Mesodermal cell (in vitro differentiated cells): ENCODE measurements around the gene UGDH.
"Not testable (repeated sequence)": the region's sequence is repeated elsewhere in the genome, so short reads cannot be mapped to it uniquely, and the experiment has no call there.

ENCODE experiments used
- H3K27ac ChIP-seq: 2 replicates; pipeline ENCODE4 v1.7.0; 2013; ENCODE audit warnings: mild to moderate bottlenecking, low read depth, low read length, moderate library complexity; ENCODE audit not compliant: severe bottlenecking
- H3K36me3 ChIP-seq: 2 replicates; pipeline ENCODE4 v1.7.1; 2013; ENCODE audit warnings: mild to moderate bottlenecking, low read length, moderate library complexity; ENCODE audit not compliant: control insufficient read depth, insufficient read depth
- H3K4me1 ChIP-seq: one replicate; pipeline ENCODE4 v1.7.1; 2013; ENCODE audit warnings: mild to moderate bottlenecking, low read length; ENCODE audit not compliant: insufficient read depth, control insufficient read depth, poor library complexity, severe bottlenecking
- H3K4me3 ChIP-seq: 2 replicates; pipeline ENCODE4 v1.7.0; 2013; ENCODE audit warnings: low read length, control low read depth, mild to moderate bottlenecking; ENCODE audit not compliant: insufficient read depth, poor library complexity, severe bottlenecking; ENCODE audit errors: extremely low read depth
- H3K9me3 ChIP-seq: 2 replicates; pipeline ENCODE4 v1.7.1; 2013; ENCODE audit warnings: mild to moderate bottlenecking, low read length, moderate library complexity; ENCODE audit not compliant: control insufficient read depth
- WGBS, 2 experiments: methylation state at CpG; one replicate each; pipeline ENCODE4 v1.1.5; 2013; ENCODE audit warnings: missing lambda C conversion rate in 2 of 2; ENCODE audit not compliant: insufficient coverage in 2 of 2; 5-methylcytosine and 5-hydroxymethylcytosine counted together

The UGDH gene

DNA sequence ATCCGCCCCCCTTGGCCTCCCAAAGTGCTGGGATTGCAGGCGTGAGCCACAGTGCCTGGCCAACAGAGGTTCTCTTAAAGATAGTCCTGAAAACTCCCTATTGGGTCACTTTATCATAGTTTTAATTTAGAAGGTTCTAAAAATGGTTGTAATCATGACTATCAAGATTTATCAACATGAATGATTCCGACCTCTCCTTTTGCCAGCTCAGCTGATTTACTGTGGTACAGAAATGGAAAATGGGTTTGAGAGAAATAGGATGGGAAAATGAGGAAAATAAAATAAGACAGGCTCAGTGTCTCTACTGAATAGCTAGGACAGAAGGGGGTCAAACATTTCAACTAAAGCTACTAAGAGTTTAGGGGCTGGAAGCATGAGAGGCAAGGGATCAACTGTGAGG is 28.2 kb upstream of the UGDH start:
- Histone ChIP-seq H3K4me3 (no peak overlapping the region), H3K36me3 (peaks cover 8% of the 10 kb centered on the region), H3K4me1 (peaks cover 3% of the 10 kb centered on the region), H3K9me3 (no peaks in the 10 kb centered on the region), H3K27ac (no peak overlapping the region)
- 80 to 97% methylated on average over 1 to 3 of the region's 3 CpGs for WGBS, 2 experiments

DNA sequence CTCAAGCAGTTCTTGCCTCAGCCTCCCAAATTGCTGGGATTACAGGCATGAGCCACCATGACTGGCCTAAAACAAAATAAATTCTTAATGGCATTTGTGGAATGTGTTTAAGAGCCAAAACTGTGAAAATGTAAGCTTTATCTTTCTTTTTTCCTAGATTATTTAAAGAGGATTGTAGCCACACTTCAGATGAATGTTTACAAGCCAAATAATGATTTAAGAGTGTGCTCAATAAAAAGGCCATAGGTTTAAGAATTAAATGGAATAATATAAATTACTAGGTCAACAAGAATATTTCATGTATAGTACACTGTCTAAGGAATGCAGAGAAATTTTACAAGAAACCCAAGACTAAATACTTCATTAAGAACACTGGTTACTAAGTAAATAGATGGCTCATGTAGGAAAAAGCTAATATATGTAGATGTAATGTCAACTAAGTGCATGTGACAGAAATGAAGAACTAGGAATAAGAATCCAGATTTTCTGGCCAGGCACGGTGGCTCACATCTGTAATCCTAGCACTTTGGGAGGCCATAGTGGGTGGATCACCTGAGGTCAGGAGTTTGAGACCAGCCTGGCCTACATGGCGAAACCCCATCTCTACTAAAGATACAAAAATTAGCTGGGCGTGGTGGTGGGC is 21.3 kb upstream of the UGDH start:
- H3K27ac ChIP-seq = no peak overlapping the region
- WGBS, 2 experiments = 100% methylated on average over 1 to 3 of the region's 3 CpGs
- no peaks in the 10 kb centered on the region for H3K4me1 ChIP-seq
- no peak overlapping the region for H3K4me3 ChIP-seq
- H3K9me3 ChIP-seq = no peaks in the 10 kb centered on the region
- peaks cover 7% of the 10 kb centered on the region for H3K36me3 ChIP-seq

DNA sequence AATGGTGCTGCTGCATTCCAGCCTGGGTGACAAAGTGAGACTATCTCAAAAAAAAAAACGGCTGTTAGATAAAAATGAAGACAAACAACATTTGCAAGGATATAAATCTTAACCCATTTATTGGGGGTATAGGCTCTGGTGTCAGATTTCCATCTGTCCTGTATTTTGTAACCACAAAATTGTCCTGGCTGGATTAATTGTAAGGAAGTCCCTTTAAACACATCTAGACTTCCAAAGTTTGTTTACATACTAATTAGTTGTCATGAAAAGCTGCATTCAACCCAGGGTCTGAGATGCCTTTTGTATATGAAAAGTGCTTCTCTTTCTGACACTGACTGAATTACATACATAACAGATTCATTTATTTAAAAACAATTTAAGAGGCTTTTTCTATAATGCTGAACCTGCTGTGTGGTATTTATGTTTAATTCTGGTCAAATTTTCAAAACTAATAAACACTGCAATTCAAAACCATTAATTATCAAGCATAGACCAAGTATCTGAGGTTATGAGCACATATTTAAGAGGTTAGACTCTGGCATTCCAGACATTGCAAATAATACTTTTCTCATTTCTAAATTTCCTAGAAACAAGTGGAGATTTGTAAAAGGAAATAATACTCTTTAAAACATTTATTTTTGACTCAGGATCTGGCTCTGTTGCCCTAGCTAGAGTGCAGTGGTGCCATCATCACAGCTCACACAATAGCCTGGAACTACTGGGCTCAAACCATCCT is 17.5 kb upstream of the UGDH start:
- Histone ChIP-seq H3K36me3 (peaks cover 4% of the 10 kb centered on the region), H3K4me1 (no peaks in the 10 kb centered on the region), H3K27ac (no peak overlapping the region), H3K9me3 (no peaks in the 10 kb centered on the region), H3K4me3 (no peak overlapping the region)
- 100% methylated on average over 1 of the region's 1 CpG; no CpG with 5 or more reads in 1 of the 2 experiments for WGBS, 2 experiments

DNA sequence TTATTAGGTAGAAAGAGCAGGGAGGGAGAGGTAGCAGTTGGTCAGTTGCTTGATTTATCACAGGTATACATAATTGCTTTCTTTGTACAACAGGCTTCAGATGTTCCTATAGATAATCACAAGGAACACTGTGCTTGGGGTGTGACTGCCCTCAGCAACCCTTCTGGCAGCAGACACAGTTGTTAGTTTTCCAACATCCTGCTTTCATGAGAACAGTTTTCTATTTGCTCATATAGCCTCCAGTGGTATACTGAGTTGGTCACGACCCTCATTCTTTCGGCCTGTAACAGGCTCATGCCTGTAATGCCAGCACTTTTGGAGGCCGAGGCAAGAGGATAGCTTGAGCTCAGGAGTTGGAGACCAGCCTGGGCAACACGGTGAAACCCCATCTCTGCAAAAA is 16.8 kb upstream of the UGDH start:
- not testable (repeated sequence) for H3K27ac ChIP-seq
- WGBS, 2 experiments = 83 to 96% methylated on average over 1 to 4 of the region's 4 CpGs

DNA sequence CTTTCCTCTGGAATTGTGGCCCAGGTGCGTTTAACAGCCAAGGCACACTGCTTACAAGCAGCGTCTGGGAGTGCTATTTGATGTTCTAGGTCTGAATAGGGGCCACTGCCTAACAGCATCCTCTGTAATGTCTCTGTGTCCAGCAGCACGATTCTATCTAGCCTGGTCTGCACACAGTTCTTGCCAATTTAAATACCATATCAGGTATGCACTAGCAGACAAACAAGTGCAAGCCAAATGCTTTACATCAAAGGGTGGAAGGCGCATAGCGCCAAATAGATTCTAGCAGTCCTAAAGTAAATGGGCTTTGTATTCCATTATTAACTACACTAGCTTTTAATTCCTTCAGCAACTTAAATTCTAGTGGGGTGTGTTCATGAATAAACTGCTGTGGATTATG is 15.8 kb upstream of the UGDH start:
- no peak overlapping the region for H3K4me3 ChIP-seq
- H3K27ac ChIP-seq = no peak overlapping the region
- no peaks in the 10 kb centered on the region for H3K4me1 ChIP-seq
- H3K9me3 ChIP-seq = no peaks in the 10 kb centered on the region
- H3K36me3 ChIP-seq = peaks cover 9% of the 10 kb centered on the region
- 90 to 93% methylated on average over 3 of the region's 5 CpGs for WGBS, 2 experiments

More for the DNA sequence above, 16.8 kb upstream of the UGDH start:
- not testable (repeated sequence) for H3K9me3 ChIP-seq, H3K4me1 ChIP-seq, H3K36me3 ChIP-seq, H3K4me3 ChIP-seq

DNA sequence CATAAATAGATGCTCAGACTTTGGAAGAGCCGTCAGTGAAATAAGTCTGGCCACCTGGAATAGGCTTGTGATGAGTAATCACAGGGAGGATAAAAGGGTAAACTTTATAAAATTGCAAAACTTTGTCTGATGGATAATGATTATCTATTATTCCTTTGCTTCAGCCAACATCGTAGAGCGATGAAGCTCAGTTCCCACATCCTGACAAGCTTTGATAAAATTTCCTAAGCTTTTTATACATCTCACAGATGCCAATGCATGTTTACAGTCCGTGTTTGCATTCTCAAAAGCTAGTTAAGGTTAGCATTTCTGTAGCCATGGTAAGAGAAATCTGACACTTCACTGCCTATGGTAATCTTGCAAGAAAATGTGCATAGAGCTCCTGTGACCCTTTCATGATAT is 15.4 kb upstream of the UGDH start:
- H3K36me3 ChIP-seq = peaks cover 9% of the 10 kb centered on the region
- no peak overlapping the region for H3K4me3 ChIP-seq
- WGBS, 2 experiments = 85 to 100% methylated on average over 1 to 2 of the region's 4 CpGs
- H3K27ac ChIP-seq = no peak overlapping the region
- no peaks in the 10 kb centered on the region for H3K4me1 ChIP-seq
- H3K9me3 ChIP-seq = no peaks in the 10 kb centered on the region

DNA sequence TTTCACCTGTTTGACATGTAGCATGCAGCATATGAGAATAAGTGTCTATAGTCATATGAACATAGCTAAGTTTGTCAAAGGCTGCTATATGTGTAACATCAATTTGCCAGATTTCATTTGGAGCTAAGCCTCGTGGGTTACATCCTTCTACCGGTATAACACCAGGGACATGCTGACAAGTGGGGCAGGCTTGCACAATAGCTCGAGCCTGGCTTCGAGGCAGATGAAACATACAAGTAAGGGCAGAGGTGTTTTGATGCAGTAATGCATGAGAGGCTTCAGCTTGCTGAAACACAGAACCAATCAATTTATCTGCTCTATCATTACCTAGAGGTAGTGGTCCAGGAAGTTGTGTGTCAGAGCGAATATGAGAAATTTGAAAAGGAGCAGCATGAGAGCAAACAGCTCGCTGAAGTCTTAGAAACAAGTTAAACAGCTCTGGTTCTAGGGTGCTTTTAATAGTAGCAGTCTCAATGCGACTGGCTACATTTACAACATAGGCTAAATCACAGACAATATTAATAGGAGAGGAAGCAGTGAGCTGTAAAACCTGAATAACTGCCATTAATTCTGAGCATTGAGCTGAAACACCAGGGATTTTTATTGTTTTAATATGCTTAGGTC is 14.9 kb upstream of the UGDH start:
- 94% methylated on average over 3 to 4 of the region's 7 CpGs for WGBS, 2 experiments
- H3K36me3 ChIP-seq = peaks cover 9% of the 10 kb centered on the region
- no peaks in the 10 kb centered on the region for H3K9me3 ChIP-seq
- H3K27ac ChIP-seq = no peak overlapping the region
- H3K4me3 ChIP-seq = no peak overlapping the region
- no peaks in the 10 kb centered on the region for H3K4me1 ChIP-seq

DNA sequence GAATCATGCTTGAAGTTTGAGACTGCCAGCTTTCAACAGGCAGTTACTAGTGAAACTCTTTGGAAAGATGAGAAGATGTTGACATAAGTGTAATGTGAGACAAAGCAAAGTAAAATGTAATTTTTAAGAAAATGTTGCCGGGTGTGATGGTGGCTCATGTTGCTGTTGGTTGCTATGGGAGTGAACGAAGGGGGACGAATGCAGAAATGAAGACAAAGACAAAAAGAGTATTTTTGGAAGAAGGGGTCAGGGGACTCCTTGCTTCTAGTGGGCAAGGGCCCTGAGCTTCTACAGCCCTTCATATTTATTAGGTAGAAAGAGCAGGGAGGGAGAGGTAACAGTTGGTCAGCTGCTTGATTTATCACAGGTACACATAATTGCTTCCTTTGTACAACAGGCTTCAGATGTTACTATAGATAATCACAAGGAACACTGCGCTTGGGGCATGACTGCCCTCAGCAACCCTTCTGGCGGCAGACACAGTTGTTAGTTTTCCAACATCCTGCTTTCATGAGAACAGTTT is 11.9 kb upstream of the UGDH start:
- Histone ChIP-seq H3K4me1 (no peaks in the 10 kb centered on the region), H3K4me3 (no peak overlapping the region), H3K9me3 (no peaks in the 10 kb centered on the region), H3K36me3 (peaks cover 27% of the 10 kb centered on the region), H3K27ac (no peak overlapping the region)
- WGBS, 2 experiments = 95 to 98% methylated on average over 5 of the region's 5 CpGs

DNA sequence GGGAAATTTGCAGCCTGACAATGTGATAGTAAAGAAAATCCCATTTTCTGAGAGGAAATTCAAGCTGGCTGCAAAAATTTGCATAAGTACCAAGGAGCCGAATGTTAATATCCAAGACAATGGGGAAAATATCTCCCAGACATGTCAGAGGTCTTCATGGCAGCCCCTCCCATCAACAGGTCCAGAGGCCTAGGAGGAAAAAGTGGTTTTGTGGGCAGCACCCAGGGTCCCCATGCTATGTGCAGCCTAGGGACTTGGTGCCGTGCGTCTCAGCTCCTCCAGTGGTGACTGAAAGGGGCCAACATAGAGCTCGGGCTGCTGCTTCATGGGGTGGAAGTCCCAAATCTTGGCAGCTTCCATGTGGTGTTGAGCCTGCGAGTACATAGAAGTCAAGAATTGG is 6.3 kb upstream of the UGDH start:
- Histone ChIP-seq H3K4me3 (no peak overlapping the region), H3K36me3 (peaks cover 67% of the 10 kb centered on the region), H3K27ac (no peak overlapping the region), H3K4me1 (peaks cover 3% of the 10 kb centered on the region), H3K9me3 (peaks cover 11% of the 10 kb centered on the region)
- WGBS, 2 experiments = 93 to 97% methylated on average over 5 of the region's 5 CpGs

DNA sequence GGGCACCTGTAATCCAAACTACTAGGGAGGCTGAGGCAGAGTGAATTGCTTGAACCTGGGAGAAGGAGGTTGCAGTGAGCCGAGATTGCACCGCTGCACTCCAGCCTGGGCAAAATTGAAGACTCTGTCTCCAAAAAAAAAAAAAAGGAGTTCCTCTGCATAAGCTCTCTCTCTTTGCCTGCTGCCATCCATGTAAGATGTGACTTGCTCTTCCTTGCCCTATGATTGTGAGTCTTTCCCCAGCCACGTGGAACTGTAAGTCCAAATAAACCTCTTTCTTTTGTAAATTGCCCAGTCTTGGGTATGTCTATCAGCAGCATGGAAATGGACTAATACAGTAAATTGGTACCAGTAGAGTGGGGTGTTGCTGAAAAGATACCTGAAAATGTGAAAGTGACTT is 5.0 kb upstream of the UGDH start:
- peaks cover 67% of the 10 kb centered on the region for H3K36me3 ChIP-seq
- H3K9me3 ChIP-seq = peaks cover 11% of the 10 kb centered on the region
- H3K4me3 ChIP-seq = not testable (repeated sequence)

More for the DNA sequence above, 5.0 kb upstream of the UGDH start:
- not testable (repeated sequence) for H3K4me1 ChIP-seq, H3K27ac ChIP-seq
- WGBS, 2 experiments = 93 to 100% methylated on average over 1 to 3 of the region's 3 CpGs
